ENCODE data around the gene GFAP.

The GFAP gene

GRCh38 chr17:44909681-44910144 is 5.6 kb downstream of the GFAP start:
- H3K4me3 ChIP-seq (replicated peaks; ENCODE audit: low read depth, low read length): no peak overlapping the region
- no peak for TF ChIP-seq CTCF (IDR thresholded peaks at IDR 0.05; ENCODE audit: low read depth, low read length, missing control alignments)
- DNase-seq (ENCODE audit: extremely low read depth, low read depth): no peak

- TF ChIP-seq CTCF (IDR thresholded peaks at IDR 0.05; ENCODE audit: low read depth, low read length, missing control alignments): no peak
- DNase-seq (ENCODE audit: extremely low read depth, low read depth): no peak
- H3K4me3 ChIP-seq (replicated peaks; ENCODE audit: low read depth, low read length): no peak overlapping the region
Measured at GRCh38 chr17:44908761-44909326, 6.5 kb downstream of the GFAP start.

- DNase-seq (ENCODE audit: extremely low read depth, low read depth): no peak
- no peak for TF ChIP-seq CTCF (IDR thresholded peaks at IDR 0.05; ENCODE audit: low read depth, low read length, missing control alignments)
- H3K4me3 ChIP-seq (replicated peaks; ENCODE audit: low read depth, low read length): no peak overlapping the region
Measured at GRCh38 chr17:44907729-44908470, 7.4 kb downstream of the GFAP start.

GRCh38 chr17:44906763-44907728 is 8.3 kb downstream of the GFAP start:
- DNase-seq (ENCODE audit: extremely low read depth, low read depth): no peak
- no peak for TF ChIP-seq CTCF (IDR thresholded peaks at IDR 0.05; ENCODE audit: low read depth, low read length, missing control alignments)

GRCh38 chr17:44906010-44906646 is 9.2 kb downstream of the GFAP start:
- TF ChIP-seq CTCF (IDR thresholded peaks at IDR 0.05; ENCODE audit: low read depth, low read length, missing control alignments): no peak
- DNase-seq (ENCODE audit: extremely low read depth, low read depth): peak; percentile 88
- no peak overlapping the region for H3K4me3 ChIP-seq (replicated peaks; ENCODE audit: low read depth, low read length)

More at GRCh38 chr17:44906763-44907728, 8.3 kb downstream of the GFAP start:
- no peak overlapping the region for H3K4me3 ChIP-seq (replicated peaks; ENCODE audit: low read depth, low read length)
